IMR-90 (cell line): Measurements from ENCODE around the gene AGPS. TPM values are rescaled to one million over a fixed set of nuclear protein-coding genes. Genes with fewer than 3 reads are reported as not detected.

Experiments
- ATAC-seq: fragments of 200-7000 bp; cut with Tn5 transposase; 2 replicates; pipeline ENCODE4 v1.9.1; 2020; ENCODE audit warnings: low read depth, mild to moderate bottlenecking, moderate library complexity
- BruUV-seq: library from RNA; stranded (reverse); fragments of 400-500 nt; replicated peaks from 2 replicates; lab custom pipeline; 2021; lab: Mats Ljungman, UMichigan
- CTCF ChIA-PET: fragments of 300-600 bp; formaldehyde crosslinking; extraction: SDS; loops from one replicate; lab custom pipeline; 2021; ENCODE audit warnings: antibody characterized with exemption; lab: Yijun Ruan, JAX
- POLR2A ChIA-PET: fragments of 300-600 bp; sonication (Branson Sonifier 250); formaldehyde crosslinking; loops from one replicate; lab custom pipeline; 2022; ENCODE audit warnings: antibody characterized with exemption; ENCODE audit not compliant: unreplicated experiment; lab: Charles Lee
- DNase-seq: peaks from one replicate; pipeline ENCODE4 v3.0.0; 2013
- H2AFZ ChIP-seq: replicated peaks from 2 replicates; pipeline ENCODE3; 2013; ENCODE audit warnings: low read length, mild to moderate bottlenecking; ENCODE audit not compliant: poor library complexity
- H2AK5ac ChIP-seq: 2 replicates; pipeline ENCODE4 v1.6.1; 2013; ENCODE audit warnings: low read depth, low read length, inconsistent platforms
- H2AK9ac ChIP-seq: replicated peaks from 2 replicates; pipeline ENCODE3; 2013; ENCODE audit warnings: mild to moderate bottlenecking, low read depth, low read length, moderate library complexity; ENCODE audit not compliant: poor library complexity
- H2BK120ac ChIP-seq: 2 replicates; pipeline ENCODE4 v1.6.1; 2013; ENCODE audit warnings: low read depth, low read length, inconsistent platforms
- H2BK15ac ChIP-seq: 3 replicates; pipeline ENCODE4 v1.6.1; 2013; ENCODE audit warnings: low read depth, low read length, inconsistent platforms
- H2BK20ac ChIP-seq: 2 replicates; pipeline ENCODE4 v1.6.1; 2013; ENCODE audit warnings: low read depth, mild to moderate bottlenecking, inconsistent platforms, low read length, moderate library complexity
- H2BK5ac ChIP-seq: 2 replicates; pipeline ENCODE4 v1.6.1; 2013; ENCODE audit warnings: mild to moderate bottlenecking, low read depth, low read length, inconsistent platforms; ENCODE audit not compliant: poor library complexity, severe bottlenecking
- H3K14ac ChIP-seq: replicated peaks from 2 replicates; pipeline ENCODE4 v1.6.1; 2013; ENCODE audit warnings: low read depth, low read length, inconsistent platforms
- H3K18ac ChIP-seq: 2 replicates; pipeline ENCODE4 v1.6.1; 2013; ENCODE audit warnings: low read depth, low read length, control low read depth
- H3K23ac ChIP-seq: 2 replicates; pipeline ENCODE4 v1.6.1; 2013; ENCODE audit warnings: low read depth, low read length, inconsistent platforms
- H3K27ac ChIP-seq: 2 replicates; pipeline ENCODE4 v1.5.1; 2013; ENCODE audit warnings: mild to moderate bottlenecking, control low read depth, low read length; ENCODE audit not compliant: insufficient read depth
- H3K27me3 ChIP-seq: 2 replicates; pipeline ENCODE4 v1.6.1; 2013; ENCODE audit warnings: low read length; ENCODE audit not compliant: control insufficient read depth, insufficient read depth
- H3K36me3 ChIP-seq: 2 replicates; pipeline ENCODE4 v1.6.1; 2013; ENCODE audit warnings: low read length, mixed read lengths; ENCODE audit not compliant: control insufficient read depth, insufficient read depth
- H3K4ac ChIP-seq: 2 replicates; pipeline ENCODE4 v1.6.1; 2013; ENCODE audit warnings: low read depth, low read length, inconsistent platforms
- H3K4me1 ChIP-seq: 2 replicates; pipeline ENCODE4 v1.6.1; 2013; ENCODE audit warnings: low read length, mixed read lengths; ENCODE audit not compliant: control insufficient read depth, insufficient read depth
- H3K4me2 ChIP-seq: 2 replicates; pipeline ENCODE4 v1.6.1; 2013; ENCODE audit warnings: low read depth, mild to moderate bottlenecking, control low read depth, low read length, moderate library complexity
- H3K4me3 ChIP-seq: 2 replicates; pipeline ENCODE4 v1.5.1; 2013; ENCODE audit warnings: low read depth, mild to moderate bottlenecking, control low read depth, low read length, moderate library complexity; ENCODE audit not compliant: insufficient read depth
- H3K56ac ChIP-seq: 2 replicates; pipeline ENCODE4 v1.6.1; 2013; ENCODE audit warnings: low read length, inconsistent platforms; ENCODE audit not compliant: insufficient read depth; ENCODE audit errors: extremely low read depth
- H3K79me1 ChIP-seq, 2 experiments: 2 replicates each; pipeline ENCODE4 v1.6.1; 2013; ENCODE audit warnings: low read length in 2 of 2, inconsistent platforms in 1 of 2, low read depth in 1 of 2
- H3K9ac ChIP-seq: 2 replicates; pipeline ENCODE4 v1.6.1; 2013; ENCODE audit warnings: low read depth, low read length, control low read depth
- H3K9me1 ChIP-seq: 2 replicates; pipeline ENCODE4 v1.6.1; 2013; ENCODE audit warnings: low read length, inconsistent platforms; ENCODE audit not compliant: insufficient read depth
- H3K9me3 ChIP-seq: 2 replicates; pipeline ENCODE4 v1.6.1; 2013; ENCODE audit warnings: low read length; ENCODE audit not compliant: control insufficient read depth, insufficient read depth
- H4K20me1 ChIP-seq: 2 replicates; pipeline ENCODE4 v1.6.1; 2013; ENCODE audit warnings: low read length, inconsistent platforms; ENCODE audit not compliant: insufficient read depth
- H4K5ac ChIP-seq: 2 replicates; pipeline ENCODE4 v1.6.1; 2013; ENCODE audit warnings: mild to moderate bottlenecking, low read depth, low read length, control low read depth
- H4K8ac ChIP-seq, 2 experiments: 2 replicates each; pipeline ENCODE4 v1.6.1; 2013; ENCODE audit warnings: low read depth in 2 of 2, low read length in 2 of 2, control low read depth in 1 of 2, inconsistent platforms in 1 of 2
- H4K91ac ChIP-seq: 2 replicates; pipeline ENCODE4 v1.6.1; 2013; ENCODE audit warnings: low read depth, low read length, inconsistent platforms; ENCODE audit not compliant: insufficient read depth
- CEBPB ChIP-seq: IDR thresholded peaks from 2 replicates; pipeline ENCODE4 v1.6.1; 2012; ENCODE audit warnings: low read depth, low read length, improper control_type of control experiment
- ELK1 ChIP-seq: fragments of 150-350 bp; IDR thresholded peaks from 2 replicates; pipeline ENCODE4 v1.6.1; 2016; ENCODE audit warnings: low read depth, mild to moderate bottlenecking, low read length, moderate library complexity, borderline replicate concordance
- MAFK ChIP-seq: IDR thresholded peaks from 2 replicates; pipeline ENCODE4 v1.6.1; 2012; ENCODE audit warnings: low read depth, low read length, improper control_type of control experiment
- MAZ ChIP-seq: IDR thresholded peaks from 2 replicates; pipeline ENCODE4 v1.6.1; 2012; ENCODE audit warnings: low read depth, mild to moderate bottlenecking, low read length, improper control_type of control experiment, moderate library complexity, borderline replicate concordance
- RAD21 ChIP-seq: IDR thresholded peaks from 2 replicates; pipeline ENCODE4 v1.6.1; 2012; ENCODE audit warnings: low read length, improper control_type of control experiment
- USF2 ChIP-seq: fragments of 150-350 bp; IDR thresholded peaks from 2 replicates; pipeline ENCODE4 v1.6.1; 2017; ENCODE audit warnings: mild to moderate bottlenecking, antibody characterized with exemption, low read length, low read depth
- WGBS, 2 experiments: methylation state at CpG; one replicate each; pipeline versions ENCODE4 v1.1.5 to v1.1.7; 2013; ENCODE audit warnings: missing lambda C conversion rate in 2 of 2; ENCODE audit not compliant: insufficient read length in 1 of 2; ENCODE audit errors: extremely low coverage in 2 of 2; 5-methylcytosine and 5-hydroxymethylcytosine counted together
- dilution Hi-C: fragments of 300-500 bp; cut with HindIII; formaldehyde crosslinking; loops from one replicate; pipeline ENCODE4 v1.14.3; 2018; ENCODE audit warnings: low sequenced_read_pairs; ENCODE audit not compliant: unreplicated experiment
- in situ Hi-C: fragments of 300-500 bp; cut with MboI; formaldehyde crosslinking; loops from 3 replicates; pipeline ENCODE4 v1.14.3; 2019; ENCODE audit warnings: low sequenced_read_pairs, inconsistent platforms, mixed read lengths
- intact Hi-C: fragments of 100-400 bp; cut with micrococcal nuclease; formaldehyde crosslinking; loops from 2 replicates; pipeline ENCODE4 v1.10.0; 2022
- polyA plus RNA-seq, 3 experiments: library from polyadenylated mRNA; depleted of rRNA; stranded (reverse); fragments of >200 nt; gene quantifications; 2 replicates each; pipeline ENCODE4 v1.2.3, GENCODE V29; 2012; ENCODE audit warnings: low replicate concordance in 1 of 3
- total RNA-seq: library from RNA; depleted of rRNA; stranded (reverse); fragments of >200 nt; gene quantifications from 2 replicates; pipeline ENCODE4 v1.2.3, GENCODE V29; 2012

The AGPS gene
- total and polyA plus RNA-seq, 2 of the 4 experiments (the other 2 are of a cell fraction), result 6.6 to 18.6 TPM

- no peak overlapping the region for H3K18ac ChIP-seq
- DNase-seq (no peak), ATAC-seq (no peak)
- no peak overlapping the region for H2BK120ac ChIP-seq
- no peaks in the 10 kb centered on the region for H4K20me1 ChIP-seq
- no peak overlapping the region for H3K56ac ChIP-seq
- H3K36me3 ChIP-seq, result peaks cover 2% of the 10 kb centered on the region; the same call in 1 of the 2 replicates
- WGBS, 2 experiments, result no CpG with 5 or more reads among the region's 3 CpGs
- intact Hi-C loops (no loop called here), dilution Hi-C loops (no loop called here), in situ Hi-C loops (no loop called here)
- H3K4me2 ChIP-seq, result no peak overlapping the region
- H3K23ac ChIP-seq, result no peak overlapping the region
- no peak overlapping the region for H4K8ac ChIP-seq
- H3K14ac ChIP-seq, result no peak overlapping the region
- ChIA-PET CTCF (interaction anchor here (0.9 kb wide), 1 partner anchor 10 kb away, joined by 5 read pairs; no protein-coding TSS in a partner anchor), POLR2A (no interaction called here)
- no peak overlapping the region for H2AK5ac ChIP-seq
- H2AFZ ChIP-seq, result no peak overlapping the region
- H3K9me1 ChIP-seq, result no peaks in the 10 kb centered on the region
- H4K91ac ChIP-seq, result no peak overlapping the region
- no peaks in the 10 kb centered on the region; a peak in 1 of 4 replicates for H3K79me1 ChIP-seq
- H3K27ac ChIP-seq, result no peak overlapping the region
- H3K4me1 ChIP-seq, result no peaks in the 10 kb centered on the region
- TF ChIP-seq USF2 (no peak), MAZ (no peak), ELK1 (no peak), MAFK (no peak), RAD21 (no peak), CEBPB (no peak)
- no peaks in the 10 kb centered on the region for H3K27me3 ChIP-seq
- H2BK20ac ChIP-seq, result no peak overlapping the region
- no peak overlapping the region for H2BK15ac ChIP-seq
- no peak overlapping the region for H3K9ac ChIP-seq
- no TSS peak for BruUV-seq
- H3K4me3 ChIP-seq, result no peak overlapping the region
- H2AK9ac ChIP-seq, result no peak overlapping the region
- H3K4ac ChIP-seq, result no peak overlapping the region
- H3K9me3 ChIP-seq, result no peaks in the 10 kb centered on the region
- no peak overlapping the region for H2BK5ac ChIP-seq
- H4K5ac ChIP-seq, result no peak overlapping the region
Measured at GRCh38 chr2:177535958-177536504, 143.5 kb downstream of the AGPS start.
